Right lobe of liver (tissue), 6 donors: ENCODE results near the gene GNAL. TPM values are rescaled to one million over a fixed set of nuclear protein-coding genes. Genes with fewer than 3 reads are reported as not detected.
"Not testable (repeated sequence)": the region's sequence is repeated elsewhere in the genome, so short reads cannot be mapped to it uniquely, and the experiment has no call there.

Experiments used
- ATAC-seq, 4 donors: fragments of 200-7000 bp; cut with Tn5 transposase; one replicate each; pipeline ENCODE4 v1.9.1; 2020; ENCODE audit warnings: mild to moderate bottlenecking in 4 of 4, moderate library complexity in 4 of 4
- DNase-seq, 3 donors: peaks; one replicate each; pipeline ENCODE4 v3.0.0-alpha.2; 2020
- H3K27ac ChIP-seq, 3 donors: fragments of 200-600 bp; one replicate each; pipeline ENCODE4 v1.8.0; 2022
- H3K27me3 ChIP-seq, 2 donors: fragments of 200-600 bp; one replicate each; pipeline ENCODE4 v1.8.0; 2022
- H3K36me3 ChIP-seq, 4 donors: fragments of 200-600 bp; sonication (generic) in 1 of 4; one replicate each; pipeline versions ENCODE4 v1.5.1 to v1.8.0; 2017 to 2022; ENCODE audit warnings: control low read depth in 1 of 4
- H3K4me1 ChIP-seq, 4 donors: fragments of 200-600 bp; sonication (generic) in 1 of 4; one replicate each; pipeline versions ENCODE4 v1.5.1 to v1.8.0; 2017 to 2022; ENCODE audit warnings: control low read depth in 1 of 4
- H3K4me3 ChIP-seq, 3 donors: fragments of 200-600 bp; one replicate each; pipeline ENCODE4 v1.8.0; 2022
- H3K9me3 ChIP-seq, 4 donors: fragments of 200-600 bp; sonication (generic) in 1 of 4; one replicate each; pipeline versions ENCODE4 v1.5.1 to v1.8.0; 2017 to 2022; ENCODE audit warnings: control low read depth in 1 of 4
- POLR2A ChIP-seq: fragments of 450-650 bp; IDR thresholded peaks from one replicate; pipeline ENCODE4 v1.6.1; 2017; ENCODE audit warnings: antibody characterized with exemption, mild to moderate bottlenecking
- WGBS: methylation state at CpG from one replicate; pipeline ENCODE4 v1.1.6; 2018; ENCODE audit warnings: low coverage, low lambda C conversion rate; ENCODE audit not compliant: insufficient coverage; ENCODE audit errors: missing lambda C conversion rate; 5-methylcytosine and 5-hydroxymethylcytosine counted together
- intact Hi-C, 2 donors: fragments of 100-400 bp; cut with DNase I; formaldehyde crosslinking; loops; one replicate each; pipeline versions ENCODE4 v1.11.2 to v1.14.1; 2022
- total RNA-seq, 6 experiments: library from RNA; depleted of rRNA in 2 of 6; stranded (reverse); fragments of >200 nt in 2 of 6; fragmentation: NEBNext Ultra II Directional in 3 of 6; extraction: Animal tissue kit (Norgen Biotek cat#: 25700) in 3 of 6; gene quantifications; one replicate each; pipeline versions ENCODE4 v1.1.0 to v1.2.4, GENCODE V29; 2016 to 2023
- TF ChIP-seq, protein P1 (sequence below), 4 donors: fragments of 200-600 bp in 3 of 4; fragments of 450-650 bp in 1 of 4; IDR thresholded peaks; one replicate each; pipeline versions ENCODE4 v1.5.1 to v1.8.0; 2016 to 2022; ENCODE audit warnings: antibody characterized with exemption in 4 of 4, mild to moderate bottlenecking in 2 of 4
- donor health status: DM: no; HTN: yes; CAD: no.
- donor health status: DM: no; HTN: no; CAD: no.
- donor health status: DM: no; HTN: no; CAD: no.
- donor health status: DM: no; HTN: yes; CAD: no.
- donor health status: DM: no; HTN: yes; CAD: no.

The GNAL gene
- total RNA-seq, 6 experiments from 2014 or later = 0.19 to 1.9 (median 1.2) TPM

DNA sequence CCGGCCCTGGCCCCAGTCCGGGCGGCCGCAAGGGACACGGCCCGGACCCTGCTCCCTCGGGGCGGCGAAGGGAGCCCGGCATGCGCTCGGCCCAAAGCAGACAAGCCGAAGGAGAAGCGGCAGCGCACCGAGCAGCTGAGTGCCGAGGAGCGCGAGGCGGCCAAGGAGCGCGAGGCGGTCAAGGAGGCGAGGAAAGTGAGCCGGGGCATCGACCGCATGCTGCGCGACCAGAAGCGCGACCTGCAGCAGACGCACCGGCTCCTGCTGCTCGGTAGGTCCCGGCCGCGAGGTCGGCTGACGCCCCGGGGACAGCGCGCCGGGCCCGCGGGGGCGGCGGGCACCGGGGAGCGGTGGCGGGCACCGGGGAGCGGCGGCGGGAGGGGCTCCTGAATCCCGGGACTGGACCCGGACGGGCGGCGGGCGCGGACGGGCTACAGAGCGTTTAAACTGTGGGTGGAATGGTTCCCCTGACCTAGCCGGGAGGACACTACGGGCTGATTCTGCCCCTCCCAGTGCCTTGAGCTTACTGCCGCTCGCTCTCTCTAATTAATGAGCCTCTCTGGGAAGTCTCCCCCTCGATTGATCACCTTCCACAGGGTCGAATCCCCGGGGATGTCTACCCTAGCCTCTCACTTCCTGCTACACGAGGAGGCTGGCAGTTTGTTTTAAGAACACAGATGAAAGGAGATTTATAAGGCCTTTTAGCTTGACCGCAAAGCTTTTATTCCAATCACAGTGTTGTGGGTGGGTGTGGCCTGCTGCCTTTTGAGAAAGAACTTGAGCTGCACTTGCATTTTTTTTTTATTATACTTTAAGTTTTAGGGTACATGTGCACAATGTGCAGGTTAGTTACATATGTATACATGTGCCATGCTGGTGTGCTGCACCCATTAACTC, 853 bp downstream of the GNAL start:
- peaks cover 0 to 5% of the 10 kb centered on the region in 2 donors for H3K27me3 ChIP-seq
- peaks cover 0 to 10% (median 0%) of the 10 kb centered on the region in 4 donors for H3K4me1 ChIP-seq
- H3K4me3 ChIP-seq = peak overlapping the region; percentile 52 to 60 (median 52)
- TF ChIP-seq POLR2A = no peak
- TF ChIP-seq, protein P1, sequence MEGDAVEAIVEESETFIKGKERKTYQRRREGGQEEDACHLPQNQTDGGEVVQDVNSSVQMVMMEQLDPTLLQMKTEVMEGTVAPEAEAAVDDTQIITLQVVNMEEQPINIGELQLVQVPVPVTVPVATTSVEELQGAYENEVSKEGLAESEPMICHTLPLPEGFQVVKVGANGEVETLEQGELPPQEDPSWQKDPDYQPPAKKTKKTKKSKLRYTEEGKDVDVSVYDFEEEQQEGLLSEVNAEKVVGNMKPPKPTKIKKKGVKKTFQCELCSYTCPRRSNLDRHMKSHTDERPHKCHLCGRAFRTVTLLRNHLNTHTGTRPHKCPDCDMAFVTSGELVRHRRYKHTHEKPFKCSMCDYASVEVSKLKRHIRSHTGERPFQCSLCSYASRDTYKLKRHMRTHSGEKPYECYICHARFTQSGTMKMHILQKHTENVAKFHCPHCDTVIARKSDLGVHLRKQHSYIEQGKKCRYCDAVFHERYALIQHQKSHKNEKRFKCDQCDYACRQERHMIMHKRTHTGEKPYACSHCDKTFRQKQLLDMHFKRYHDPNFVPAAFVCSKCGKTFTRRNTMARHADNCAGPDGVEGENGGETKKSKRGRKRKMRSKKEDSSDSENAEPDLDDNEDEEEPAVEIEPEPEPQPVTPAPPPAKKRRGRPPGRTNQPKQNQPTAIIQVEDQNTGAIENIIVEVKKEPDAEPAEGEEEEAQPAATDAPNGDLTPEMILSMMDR (IDR thresholded peaks at IDR 0.05) = no peak
- peak; percentile 51 to 66 (median 61) for ATAC-seq
- H3K27ac ChIP-seq = no peak overlapping the region
- no peaks in the 10 kb centered on the region for H3K9me3 ChIP-seq
- no peaks in the 10 kb centered on the region for H3K36me3 ChIP-seq
- DNase-seq = peak; percentile 31 to 57 (median 49)
- WGBS = 2% methylated on average over 26 of the region's 72 CpGs
- intact Hi-C loops = no loop called here

DNA sequence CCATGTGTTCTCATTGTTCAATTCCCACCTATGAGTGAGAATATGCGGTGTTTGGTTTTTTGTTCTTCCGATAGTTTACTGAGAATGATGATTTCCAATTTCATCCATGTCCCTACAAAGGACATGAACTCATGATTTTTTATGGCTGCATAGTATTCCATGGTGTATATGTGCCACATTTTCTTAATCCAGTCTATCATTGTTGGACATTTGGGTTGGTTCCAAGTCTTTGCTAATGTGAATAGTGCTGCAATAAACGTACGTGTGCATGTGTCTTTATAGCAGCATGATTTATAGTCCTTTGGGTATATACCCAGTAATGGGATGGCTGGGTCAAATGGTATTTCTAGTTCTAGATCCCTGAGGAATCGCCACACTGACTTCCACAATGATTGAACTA, 1.6 kb downstream of the GNAL start:
- H3K9me3 ChIP-seq, H3K4me3 ChIP-seq, H3K36me3 ChIP-seq, DNase-seq, H3K27ac ChIP-seq, ATAC-seq, intact Hi-C loops, H3K27me3 ChIP-seq: not testable (repeated sequence)
- WGBS = 68% methylated on average over 4 of the region's 5 CpGs
- peaks cover 0 to 10% (median 0%) of the 10 kb centered on the region in 4 donors for H3K4me1 ChIP-seq

DNA sequence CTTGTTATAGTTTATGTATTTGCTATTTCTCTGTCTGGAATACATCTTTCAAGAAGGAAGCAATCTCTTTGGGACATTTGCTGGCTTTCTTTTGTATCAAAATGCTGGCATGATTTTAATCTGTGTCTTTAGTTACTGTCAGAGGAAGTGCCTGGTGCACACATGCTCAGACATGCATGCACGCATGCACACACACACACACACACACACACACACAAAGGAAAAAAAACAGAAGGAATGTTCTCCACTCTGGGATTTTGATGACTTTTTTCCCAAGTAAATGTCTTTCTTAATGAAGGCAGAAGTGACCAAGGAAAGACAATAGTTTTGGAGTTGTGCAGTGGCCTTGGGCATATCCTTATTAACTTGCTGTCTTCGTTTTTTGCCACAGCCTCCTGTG, 6.7 kb downstream of the GNAL start:
- 80% methylated on average over 2 of the region's 2 CpGs for WGBS
- TF ChIP-seq, protein P1 (IDR thresholded peaks at IDR 0.05) = no peak
- TF ChIP-seq POLR2A = no peak
- Histone ChIP-seq H3K9me3 (no peaks in the 10 kb centered on the region), H3K36me3 (no peaks in the 10 kb centered on the region), H3K27ac (no peak overlapping the region), H3K27me3 (peaks cover 0 to 5% of the 10 kb centered on the region in 2 donors), H3K4me3 (no peak overlapping the region), H3K4me1 (no peaks in the 10 kb centered on the region)
- intact Hi-C loops = no loop called here
- ATAC-seq (no peak), DNase-seq (no peak)

DNA sequence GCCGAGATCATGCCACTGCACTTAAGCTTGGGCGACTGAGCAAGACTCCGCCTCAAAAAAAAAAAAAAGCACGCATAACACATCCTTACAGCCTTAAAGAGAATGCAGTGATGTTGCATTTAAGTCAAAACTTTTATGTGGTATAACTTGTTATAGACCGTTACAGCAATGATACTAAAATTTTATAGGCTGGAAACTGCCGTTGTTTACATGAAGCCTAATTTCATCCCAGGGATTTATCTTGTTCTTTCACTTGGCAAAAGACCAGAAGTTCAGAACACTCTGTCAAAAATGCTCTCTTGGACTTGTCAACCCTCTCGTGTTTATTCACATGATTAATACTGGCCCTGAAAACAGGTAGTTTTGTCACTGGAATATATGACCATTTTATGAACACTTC, 7.4 kb downstream of the GNAL start:
- Histone ChIP-seq H3K4me3 (no peak overlapping the region), H3K4me1 (no peaks in the 10 kb centered on the region), H3K27me3 (peaks cover 0 to 5% of the 10 kb centered on the region in 2 donors), H3K9me3 (no peaks in the 10 kb centered on the region), H3K36me3 (no peaks in the 10 kb centered on the region), H3K27ac (no peak overlapping the region)
- DNase-seq (no peak), ATAC-seq (no peak)
- TF ChIP-seq POLR2A = no peak
- TF ChIP-seq, protein P1 (IDR thresholded peaks at IDR 0.05) = no peak
- intact Hi-C loops = no loop called here
- 65% methylated on average over 7 of the region's 7 CpGs for WGBS

DNA sequence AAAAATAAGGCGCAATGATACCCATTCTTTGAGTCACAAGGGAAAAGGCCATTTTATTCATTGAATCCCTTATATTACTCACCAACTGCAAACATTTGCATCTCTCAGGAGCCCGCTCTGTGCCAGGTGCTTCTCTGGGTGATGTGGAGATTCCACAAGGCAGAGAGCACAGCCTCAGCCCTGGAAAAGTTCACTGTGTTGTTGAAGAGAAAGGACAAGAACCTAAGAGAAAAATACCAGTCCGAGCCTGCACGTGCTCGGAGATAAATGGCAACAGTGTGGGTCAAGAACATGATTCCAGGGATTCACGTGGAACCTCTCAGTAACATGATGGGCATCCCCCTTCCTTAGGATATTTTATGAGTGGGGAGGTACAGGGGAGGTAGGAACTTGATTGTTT, 11.8 kb downstream of the GNAL start:
- no peak for TF ChIP-seq POLR2A
- TF ChIP-seq, protein P1 (IDR thresholded peaks at IDR 0.05) = no peak

More for the DNA sequence above, 11.8 kb downstream of the GNAL start:
- H3K27me3 ChIP-seq = no peaks in the 10 kb centered on the region
- 69% methylated on average over 5 of the region's 6 CpGs for WGBS
- no peak for ATAC-seq
- H3K36me3 ChIP-seq = no peaks in the 10 kb centered on the region
- no peak overlapping the region for H3K27ac ChIP-seq
- no peaks in the 10 kb centered on the region for H3K4me1 ChIP-seq
- H3K9me3 ChIP-seq = no peaks in the 10 kb centered on the region
- intact Hi-C loops = no loop called here
- DNase-seq = no peak
- no peak overlapping the region for H3K4me3 ChIP-seq
